GM12891 (cell line): ENCODE measurements around the gene CTNNA1.

Experiments
- DNase-seq: peaks from one replicate; pipeline ENCODE4 v3.0.0; 2011; ENCODE audit warnings: low spot score; ENCODE audit not compliant: insufficient read length
- FAIRE-seq: peaks from 2 replicates; lab custom pipeline; 2011; peaks lifted over from hg19 to GRCh38; lab: Jason Lieb, UNC
- PAX5 ChIP-seq: IDR thresholded peaks from 2 replicates; pipeline ENCODE4 v1.6.1; 2011; ENCODE audit warnings: low read length, moderate library complexity, mild to moderate bottlenecking; ENCODE audit not compliant: insufficient read depth, severe bottlenecking
- POLR2A ChIP-seq: IDR thresholded peaks from 2 replicates; pipeline ENCODE4 v1.6.1; 2011; ENCODE audit warnings: low read depth, low read length, control low read depth
- POLR2AphosphoS5 ChIP-seq: IDR thresholded peaks from 2 replicates; pipeline ENCODE4 v1.6.1; 2011; ENCODE audit warnings: low read depth, low read length, control low read depth
- POU2F2 ChIP-seq: IDR thresholded peaks from 2 replicates; pipeline ENCODE4 v1.6.1; 2011; ENCODE audit warnings: low read depth, mild to moderate bottlenecking, control low read depth, low read length, moderate library complexity
- SPI1 ChIP-seq: IDR thresholded peaks from 2 replicates; pipeline ENCODE4 v1.6.1; 2011; ENCODE audit warnings: low read depth, low read length, control low read depth
- TAF1 ChIP-seq: IDR thresholded peaks from 2 replicates; pipeline ENCODE4 v1.6.1; 2011; ENCODE audit warnings: low read depth, low read length, control low read depth

The CTNNA1 gene

GRCh38 chr5:138978581-138978980 is 225.4 kb downstream of the CTNNA1 start:
- TF ChIP-seq TAF1 (no peak), POU2F2 (no peak), PAX5 (no peak), POLR2AphosphoS5 (no peak), SPI1 (no peak), POLR2A (no peak)
- FAIRE-seq: no peak
- DNase-seq: no peak

DNA sequence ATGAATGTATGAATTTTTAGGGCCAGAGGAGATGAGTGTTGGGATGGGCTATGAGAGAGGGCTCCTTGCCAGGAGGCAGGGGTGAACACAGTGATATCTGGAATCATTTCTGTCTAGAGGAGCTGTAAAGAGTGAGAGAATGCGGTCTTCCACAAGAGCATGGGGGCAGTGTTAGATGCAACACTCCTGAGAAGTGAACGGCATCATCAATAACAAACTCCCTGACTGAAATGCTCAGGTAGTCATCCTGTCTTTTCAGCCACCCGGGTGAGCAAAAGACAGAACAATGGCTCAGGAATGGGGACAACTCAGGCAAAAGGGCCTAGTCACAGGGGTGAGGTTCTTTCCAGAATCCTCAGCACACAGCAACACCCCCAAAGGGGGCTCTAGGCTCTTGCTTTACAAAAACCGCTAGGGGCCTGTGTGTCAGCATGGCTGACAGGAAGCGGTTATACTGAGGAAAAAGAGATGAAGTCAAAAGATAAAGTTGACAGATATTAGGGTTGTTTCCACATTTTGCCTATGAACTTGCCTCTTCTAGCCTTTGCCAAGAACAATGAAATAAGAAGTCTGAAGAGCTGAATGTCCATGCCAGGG is 226.6 kb downstream of the CTNNA1 start:
- TF ChIP-seq TAF1: no peak
- DNase-seq (no peak), FAIRE-seq (no peak)

- no peak for TF ChIP-seq POLR2AphosphoS5
- TF ChIP-seq POLR2A: no peak
- TF ChIP-seq TAF1: no peak
- TF ChIP-seq PAX5: no peak
- no peak for TF ChIP-seq SPI1
- no peak for TF ChIP-seq POU2F2
- no peak for FAIRE-seq
- no peak for DNase-seq
These were observed 227.2 kb downstream of the CTNNA1 start for GRCh38 chr5:138980441-138980840.

- DNase-seq (no peak), FAIRE-seq (no peak)
- TF ChIP-seq POU2F2: no peak
These were observed 227.9 kb downstream of the CTNNA1 start for GRCh38 chr5:138981131-138981530.

- FAIRE-seq (no peak), DNase-seq (no peak)
- TF ChIP-seq TAF1: no peak
- no peak for TF ChIP-seq PAX5
- TF ChIP-seq POLR2A: no peak
- TF ChIP-seq POU2F2: no peak
- no peak for TF ChIP-seq POLR2AphosphoS5
- TF ChIP-seq SPI1: no peak
These were observed 228.4 kb downstream of the CTNNA1 start for GRCh38 chr5:138981586-138981985.

- TF ChIP-seq POLR2A: no peak
- no peak for TF ChIP-seq POLR2AphosphoS5
- TF ChIP-seq SPI1: no peak
- no peak for TF ChIP-seq POU2F2
- no peak for TF ChIP-seq TAF1
- TF ChIP-seq PAX5: no peak
- FAIRE-seq (no peak), DNase-seq (no peak)
These were observed 230.8 kb downstream of the CTNNA1 start for GRCh38 chr5:138983984-138984383.
